Stimulated activated CD8-positive, alpha-beta memory T cell treated with anti-CD3 and anti-CD28 coated beads, Interleukin-4, amount 100 ng/mL, for 4 hours (primary cell): ENCODE measurements around the gene PTBP2.

Experiments
- DNase-seq, 2 donors: peaks; one replicate each; pipeline ENCODE4 v3.0.0-alpha.2; 2020; ENCODE audit warnings: low read depth in 2 of 2, low spot score in 1 of 2

The PTBP2 gene

DNA sequence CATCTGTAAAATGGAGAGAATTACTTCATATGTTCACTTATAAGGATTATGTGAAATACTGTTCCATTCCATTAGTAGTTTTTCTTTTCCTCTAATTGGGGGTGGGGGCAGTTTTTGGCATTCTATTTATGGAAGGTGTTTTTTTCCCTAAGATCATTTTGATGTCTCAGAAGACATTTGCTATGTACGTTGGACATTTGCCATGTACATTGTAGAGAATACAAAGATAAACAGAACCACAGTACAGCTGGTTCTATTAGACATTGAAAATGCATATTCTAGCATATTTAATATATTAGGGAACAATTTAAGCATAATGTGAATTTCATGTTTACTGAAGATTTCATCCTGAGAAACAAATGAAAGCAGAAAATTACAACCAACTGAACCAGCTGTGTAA lies 98.5 kb downstream of the PTBP2 start:
- DNase-seq = no peak

DNA sequence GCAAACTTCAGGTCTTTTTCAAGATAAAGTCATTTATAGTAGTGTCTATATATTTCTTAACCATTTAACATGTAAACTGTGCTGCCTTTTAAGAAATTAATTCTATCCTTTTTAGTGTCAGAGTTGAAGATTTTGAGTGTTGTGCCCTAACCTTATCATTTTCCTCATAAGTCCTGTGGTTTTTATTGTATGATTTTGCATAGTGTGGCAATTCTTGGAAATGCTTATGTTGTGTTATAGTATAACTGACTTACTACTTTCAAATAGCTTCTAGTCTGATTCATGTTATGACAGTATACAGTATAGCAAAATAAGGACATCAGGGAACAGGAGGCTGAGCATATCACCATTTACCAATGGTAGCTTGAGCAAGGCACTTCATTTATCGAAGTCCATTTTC lies 99.1 kb downstream of the PTBP2 start:
- DNase-seq = no peak

DNA sequence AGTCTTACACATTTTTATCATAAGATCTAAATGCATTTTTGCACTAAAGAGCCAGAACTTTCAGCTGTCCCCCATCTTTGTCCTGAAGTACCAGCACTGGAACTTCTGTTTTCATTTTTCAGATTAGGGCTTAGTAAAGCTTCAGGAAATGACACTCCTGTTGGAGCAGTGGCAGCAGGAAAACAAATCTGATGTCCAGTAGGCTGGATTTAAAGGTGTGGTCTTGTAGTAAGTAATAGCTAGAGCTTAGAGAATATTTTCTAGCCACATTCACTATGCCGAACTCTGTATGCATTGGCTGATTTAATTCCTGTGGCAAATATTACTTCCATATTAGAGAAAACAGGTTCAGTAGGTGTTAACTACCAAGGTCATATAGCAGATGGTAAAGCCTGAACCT lies 103.6 kb downstream of the PTBP2 start:
- DNase-seq = no peak

DNA sequence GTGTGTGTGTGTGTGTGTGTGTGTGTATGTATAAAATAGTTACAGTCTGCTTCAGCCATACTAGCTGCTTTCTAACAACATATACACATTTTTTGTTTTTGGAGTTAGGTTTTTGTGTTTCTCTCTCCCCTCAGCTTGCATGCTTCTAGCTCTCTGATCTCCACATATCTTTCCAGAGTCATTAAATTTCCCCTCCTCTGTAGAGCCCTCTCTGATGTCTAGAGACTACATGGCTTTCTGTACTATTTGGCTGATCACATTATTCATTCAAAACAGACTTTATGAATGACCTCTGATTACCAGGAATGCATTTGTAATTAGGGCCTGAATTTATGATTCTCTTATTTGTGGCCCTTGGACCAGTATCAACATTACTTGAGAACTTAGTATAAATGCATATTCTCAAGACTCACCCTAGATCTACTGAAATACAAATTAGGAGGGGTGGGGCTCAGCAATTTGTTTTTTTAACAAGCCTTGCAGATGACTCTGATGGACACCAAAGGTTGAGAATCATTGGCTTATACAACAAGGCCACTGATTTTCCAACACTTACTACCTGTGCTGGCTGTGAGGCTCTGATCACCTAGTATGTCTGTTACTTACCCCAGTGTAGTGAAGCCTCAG lies 104.5 kb downstream of the PTBP2 start:
- DNase-seq = no peak

DNA sequence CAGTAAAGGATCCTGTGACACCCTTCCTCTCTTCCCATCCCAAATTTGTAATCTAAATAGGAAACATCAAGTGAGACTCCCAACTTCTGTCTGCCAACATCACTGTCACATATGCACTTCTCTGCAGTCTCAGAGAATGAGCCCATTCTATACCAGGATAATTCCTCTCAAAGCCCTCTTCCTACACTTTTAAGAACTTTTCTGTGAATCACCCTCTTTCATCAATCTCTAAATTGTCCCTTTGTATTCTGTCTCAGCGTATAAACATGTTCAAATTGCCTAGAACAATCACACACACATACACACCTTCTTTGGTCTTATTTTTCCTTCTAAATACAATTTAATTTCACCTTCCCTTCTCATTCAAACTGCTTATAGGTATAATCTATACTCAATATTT lies 111.8 kb downstream of the PTBP2 start:
- no peak for DNase-seq

DNA sequence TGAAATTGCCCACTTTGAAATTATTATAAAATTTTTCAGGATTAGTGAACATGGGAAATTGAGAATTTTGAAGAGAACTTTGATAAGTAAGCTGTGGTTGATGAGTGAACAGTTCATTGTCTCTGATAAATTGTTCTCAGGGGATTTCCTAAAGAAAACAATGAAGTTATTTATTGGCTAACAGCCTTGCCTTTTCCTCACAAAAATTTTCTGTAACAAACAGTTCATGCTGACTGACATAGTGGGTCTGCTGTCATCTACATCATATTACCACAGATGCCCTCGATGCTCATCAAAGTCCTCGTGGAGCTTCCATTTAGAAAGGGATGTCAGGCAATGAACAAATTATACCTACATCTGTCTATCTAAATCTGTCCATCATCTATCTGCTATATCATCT lies 113.4 kb downstream of the PTBP2 start:
- no peak for DNase-seq

DNA sequence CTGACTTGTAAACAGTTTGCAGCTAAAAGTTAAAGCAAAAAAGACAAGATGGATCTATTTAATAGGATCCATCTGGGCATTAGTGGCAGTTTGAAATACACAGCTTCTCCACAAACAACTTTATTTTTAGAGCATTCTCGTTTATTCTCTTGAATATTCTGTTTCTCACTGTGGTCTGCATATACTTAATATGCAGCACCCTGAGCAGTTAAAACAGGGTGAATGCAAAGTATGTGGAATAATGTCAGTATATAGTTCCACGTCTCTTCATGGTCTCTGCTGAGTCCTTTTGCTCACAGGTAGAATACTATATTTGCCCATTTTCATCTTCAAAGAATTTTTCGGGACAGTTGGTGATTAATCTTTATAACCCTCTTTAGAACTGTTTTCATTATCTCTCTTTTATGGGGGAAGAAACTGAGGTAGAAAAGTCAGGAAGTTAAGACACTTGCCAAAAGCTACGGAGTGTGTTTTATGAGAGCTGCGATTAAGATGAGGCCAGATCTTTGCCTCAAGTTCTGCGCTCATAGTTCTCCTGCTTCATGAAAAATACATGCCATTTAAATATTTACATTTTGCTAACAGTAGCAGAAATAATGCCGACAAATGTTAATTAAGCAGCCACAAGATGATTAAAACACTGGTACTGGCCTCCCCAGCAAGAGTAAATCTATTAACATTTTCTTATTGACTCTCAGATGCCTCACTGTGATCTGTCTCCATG lies 115.6 kb downstream of the PTBP2 start:
- no peak for DNase-seq

DNA sequence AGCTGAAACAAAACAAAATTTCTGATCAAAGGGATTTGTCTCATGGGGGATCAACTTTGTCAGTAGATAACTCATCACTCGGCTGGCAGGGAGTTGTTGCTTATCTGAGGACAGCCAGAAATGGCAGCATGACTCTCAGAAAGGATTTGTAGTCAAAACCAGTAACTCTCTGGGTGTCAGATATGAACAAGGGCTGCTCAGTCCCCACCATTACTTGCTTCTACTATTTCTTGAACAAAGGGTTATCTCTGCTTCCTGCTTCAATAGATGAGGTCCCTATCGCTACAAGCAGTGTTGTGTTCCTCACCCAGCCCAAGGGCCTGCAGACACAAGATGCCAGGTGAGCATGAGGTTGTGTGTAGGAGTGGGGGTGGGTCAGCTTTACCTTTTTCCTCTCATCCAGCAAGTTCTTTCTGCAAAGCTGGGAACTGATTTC lies 116.2 kb downstream of the PTBP2 start:
- no peak for DNase-seq

DNA sequence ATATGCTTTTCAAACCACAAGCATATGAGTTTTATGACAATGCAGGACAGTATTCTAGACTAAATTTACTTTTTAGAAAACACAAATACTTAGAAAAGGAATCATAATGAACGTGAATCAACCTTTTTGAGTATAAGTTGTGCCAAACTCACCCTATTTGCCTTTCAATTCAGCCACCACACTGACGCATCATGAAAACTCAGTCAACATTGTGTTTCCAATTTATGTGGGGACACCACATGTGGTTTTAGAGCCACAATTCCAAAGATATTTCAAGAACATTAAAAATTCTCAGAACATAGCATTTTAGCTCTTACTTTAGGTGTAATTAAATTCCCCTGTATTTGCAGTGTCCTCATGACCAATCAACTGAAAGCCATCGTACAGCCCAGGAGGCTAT lies 118.8 kb downstream of the PTBP2 start:
- no peak for DNase-seq

DNA sequence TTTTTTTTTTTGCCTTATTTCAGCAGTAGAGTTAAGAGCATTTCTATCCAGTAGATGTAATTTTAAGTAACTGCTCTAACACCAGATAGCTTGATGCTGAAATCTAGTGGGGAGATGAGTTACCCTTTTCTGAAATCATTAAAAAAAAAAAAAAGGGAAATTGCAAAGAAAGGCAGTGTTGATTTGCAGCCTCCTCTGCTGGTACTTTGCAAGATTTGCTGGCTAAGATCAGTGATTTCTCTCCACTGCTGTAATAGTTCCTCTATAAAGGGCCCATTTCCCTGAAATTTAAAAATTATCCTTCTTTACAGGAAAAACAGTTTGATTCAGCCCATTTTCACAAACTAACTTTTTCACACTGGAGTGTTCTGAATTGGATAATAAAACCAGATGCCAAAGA lies 120.6 kb downstream of the PTBP2 start:
- DNase-seq = no peak

DNA sequence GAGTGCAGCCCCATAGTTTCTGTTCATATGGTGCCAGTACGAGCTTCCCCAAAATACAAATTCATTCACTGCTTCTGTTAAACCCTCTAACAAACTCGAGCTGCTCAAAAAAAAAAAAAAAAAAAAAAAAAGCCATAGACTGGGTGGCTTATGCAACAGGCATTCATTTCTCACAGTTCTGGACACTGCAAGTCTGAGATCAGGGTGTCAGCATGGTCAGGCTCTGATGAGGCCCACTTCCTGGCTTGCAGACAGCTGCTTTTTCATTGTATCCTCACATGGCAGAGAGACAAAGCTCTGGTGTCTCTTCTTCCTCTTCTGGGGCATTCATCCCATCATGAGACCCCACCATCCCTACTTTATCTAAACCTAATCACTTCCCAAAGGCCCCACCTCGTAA lies 121.6 kb downstream of the PTBP2 start:
- no peak for DNase-seq

DNA sequence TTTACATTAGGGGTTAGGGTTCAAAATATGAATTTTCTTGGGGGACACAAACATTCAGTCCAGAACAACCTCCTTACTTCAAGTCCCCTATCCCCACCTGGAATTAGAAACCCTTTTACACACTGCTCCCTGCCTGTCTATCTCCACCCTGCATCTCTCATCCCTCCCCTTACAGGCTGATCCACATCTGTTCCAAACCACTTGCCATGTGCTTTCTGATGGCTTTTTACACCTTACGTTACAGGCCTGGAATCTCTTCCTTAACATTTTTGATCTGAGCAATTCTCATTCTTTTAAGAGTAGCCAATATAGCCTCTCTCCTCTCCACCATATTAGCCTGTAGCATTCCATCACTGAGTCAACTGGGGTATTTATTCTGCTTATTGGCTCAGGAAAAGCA lies 122.0 kb downstream of the PTBP2 start:
- no peak for DNase-seq

DNA sequence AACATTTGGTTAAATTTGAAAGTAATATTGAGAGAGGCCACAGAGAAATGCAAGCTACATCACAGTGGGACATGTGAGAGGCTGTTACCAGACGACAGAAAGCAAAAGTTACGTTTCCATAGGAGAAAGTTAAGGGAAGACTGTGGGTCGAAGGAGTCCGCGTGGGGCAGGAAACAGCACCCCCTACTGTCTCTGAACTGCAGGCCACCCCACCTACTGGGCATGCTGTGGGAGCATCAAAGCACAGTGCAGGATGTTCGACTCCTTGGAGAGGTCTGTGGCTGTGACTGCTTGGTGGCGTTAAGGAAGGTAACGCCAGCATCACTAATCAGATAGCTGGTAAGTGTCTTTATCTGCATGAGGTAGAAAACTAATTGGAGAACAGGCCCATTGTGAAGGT lies 123.9 kb downstream of the PTBP2 start:
- no peak for DNase-seq

DNA sequence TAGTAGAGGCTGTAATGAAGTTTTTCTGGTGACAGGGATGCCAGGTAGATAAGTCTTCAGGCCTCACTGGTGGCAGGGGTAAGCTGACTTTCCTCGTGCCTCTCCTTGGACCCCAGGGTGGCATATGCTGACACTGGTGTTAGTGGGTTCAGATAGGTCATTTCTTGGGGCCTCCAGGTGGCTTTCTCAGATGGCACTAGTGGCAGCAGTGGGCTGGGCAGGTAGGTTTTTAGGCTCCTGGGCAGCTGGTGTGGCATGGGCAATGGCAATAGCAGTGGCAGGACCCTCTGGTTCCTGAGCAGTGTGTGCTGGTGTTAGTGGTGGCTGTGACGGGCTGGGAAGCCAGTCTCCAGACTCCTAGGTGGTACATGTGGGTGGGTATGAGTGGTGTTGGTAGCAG lies 140.3 kb downstream of the PTBP2 start:
- no peak for DNase-seq

DNA sequence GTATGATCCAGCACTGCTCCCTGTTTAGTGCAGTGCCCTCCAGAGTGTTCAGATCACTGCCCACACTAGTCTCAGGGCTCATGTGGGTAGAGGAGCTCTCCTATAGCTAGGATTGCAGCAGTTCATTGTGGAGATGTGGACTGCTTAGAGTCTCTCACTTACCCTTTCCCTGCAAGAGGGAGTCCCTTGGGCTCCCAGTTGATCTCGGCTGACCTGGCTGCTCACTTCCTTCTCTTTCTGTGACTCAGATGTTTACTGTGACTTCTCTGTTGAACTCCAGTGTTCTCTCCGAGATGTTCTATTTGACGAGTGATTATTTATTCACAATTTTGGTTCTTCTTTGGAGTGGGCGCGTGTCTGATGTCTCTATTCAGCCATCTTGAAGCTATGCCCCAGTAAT lies 141.9 kb downstream of the PTBP2 start:
- DNase-seq = no peak
